Panc1 (cell line): Measurements from ENCODE around the gene CCDC154. TPM values are rescaled to one million over a fixed set of nuclear protein-coding genes. Genes with fewer than 3 reads are reported as not detected.

Experiments used
- ATAC-seq: fragments of 200-7000 bp; cut with Tn5 transposase; 2 replicates; pipeline ENCODE4 v1.9.1; 2020; ENCODE audit warnings: mild to moderate bottlenecking, moderate library complexity
- BruUV-seq: library from RNA; stranded (reverse); fragments of 400-500 nt; replicated peaks from 2 replicates; lab custom pipeline; 2021; lab: Mats Ljungman, UMichigan
- CTCF ChIA-PET: fragments of 300-600 bp; sonication (Branson Sonifier 250); formaldehyde crosslinking; loops from one replicate; lab custom pipeline; 2022; ENCODE audit warnings: antibody characterized with exemption; lab: Charles Lee
- POLR2A ChIA-PET: fragments of 300-600 bp; sonication (Branson Sonifier 250); formaldehyde crosslinking; loops from one replicate; lab custom pipeline; 2022; ENCODE audit warnings: antibody characterized with exemption; lab: Charles Lee
- DNase-seq: peaks from one replicate; pipeline ENCODE4 v3.0.0-alpha.2; 2010; ENCODE audit warnings: low read depth, low spot score
- H3K27ac ChIP-seq: 2 replicates; pipeline ENCODE4 v1.5.1; 2011; ENCODE audit warnings: mild to moderate bottlenecking, low read length, inconsistent platforms
- H3K27me3 ChIP-seq: fragments of 200-500 bp; sonication (Bioruptor generic); 2 replicates; pipeline ENCODE4 v1.6.0; 2014; ENCODE audit warnings: low read length, inconsistent platforms; ENCODE audit not compliant: control insufficient read depth, insufficient read depth
- H3K36me3 ChIP-seq: fragments of 200-500 bp; sonication (Bioruptor generic); 2 replicates; pipeline ENCODE4 v1.5.1; 2014; ENCODE audit warnings: inconsistent platforms, mild to moderate bottlenecking, low read length, moderate library complexity; ENCODE audit not compliant: control insufficient read depth, insufficient read depth
- H3K4me1 ChIP-seq: 2 replicates; pipeline ENCODE4 v1.5.1; 2011; ENCODE audit warnings: inconsistent platforms, mild to moderate bottlenecking, low read length, moderate library complexity; ENCODE audit not compliant: control insufficient read depth, insufficient read depth
- H3K4me3 ChIP-seq, 2 experiments: 2 replicates each; pipeline ENCODE4 v1.5.1; 2011 to 2012; ENCODE audit warnings: low read depth in 2 of 2, low read length in 2 of 2, mild to moderate bottlenecking in 2 of 2, inconsistent platforms in 1 of 2, moderate library complexity in 1 of 2
- H3K9me3 ChIP-seq: fragments of 200-500 bp; sonication (Bioruptor generic); 2 replicates; pipeline ENCODE4 v1.5.1; 2014; ENCODE audit warnings: low read depth, mild to moderate bottlenecking, inconsistent platforms, low read length, moderate library complexity; ENCODE audit not compliant: control insufficient read depth, insufficient read depth
- POLR2AphosphoS5 ChIP-seq: IDR thresholded peaks from 2 replicates; pipeline ENCODE4 v1.6.1; 2012; ENCODE audit warnings: mild to moderate bottlenecking, low read depth, low read length, moderate library complexity
- SIN3A ChIP-seq: IDR thresholded peaks from 2 replicates; pipeline ENCODE4 v1.6.1; 2012; ENCODE audit warnings: low read depth, mild to moderate bottlenecking, low read length, moderate library complexity, borderline replicate concordance; ENCODE audit not compliant: insufficient read depth
- TCF7L2 ChIP-seq: IDR thresholded peaks from 2 replicates; pipeline ENCODE4 v1.6.1; 2011; ENCODE audit warnings: mild to moderate bottlenecking, low read depth, low read length, inconsistent platforms
- in situ Hi-C: cut with HindIII; loops from 2 replicates; pipeline ENCODE4 v1.10.0; 2016; ENCODE audit warnings: low sequenced_read_pairs, low pct_unique_long_range_greater_than_20kb
- intact Hi-C: fragments of 100-400 bp; cut with micrococcal nuclease; formaldehyde crosslinking; loops from one replicate; pipeline ENCODE4 v1.10.0; 2022; ENCODE audit not compliant: unreplicated experiment
- total RNA-seq: library from RNA; stranded (reverse); gene quantifications from one replicate; pipeline ENCODE4 v1.2.1, GENCODE V29; 2021; ENCODE audit not compliant: unreplicated experiment
- TF ChIP-seq, protein P1 (sequence below), 2 experiments: IDR thresholded peaks; 2 replicates each; pipeline ENCODE4 v1.6.1; 2011 to 2012; ENCODE audit warnings: low read depth in 2 of 2, control low read depth in 1 of 2, low read length in 1 of 2, mild to moderate bottlenecking in 1 of 2, moderate library complexity in 1 of 2; ENCODE audit not compliant: insufficient read depth in 1 of 2
- TF ChIP-seq, protein P2 (sequence below): fragments of 450-650 bp; IDR thresholded peaks from 2 replicates; pipeline ENCODE4 v1.5.1; 2017; ENCODE audit warnings: mild to moderate bottlenecking

CCDC154 gene
- total RNA-seq, 1 experiment from 2014 or later: 2.0 TPM

DNA sequence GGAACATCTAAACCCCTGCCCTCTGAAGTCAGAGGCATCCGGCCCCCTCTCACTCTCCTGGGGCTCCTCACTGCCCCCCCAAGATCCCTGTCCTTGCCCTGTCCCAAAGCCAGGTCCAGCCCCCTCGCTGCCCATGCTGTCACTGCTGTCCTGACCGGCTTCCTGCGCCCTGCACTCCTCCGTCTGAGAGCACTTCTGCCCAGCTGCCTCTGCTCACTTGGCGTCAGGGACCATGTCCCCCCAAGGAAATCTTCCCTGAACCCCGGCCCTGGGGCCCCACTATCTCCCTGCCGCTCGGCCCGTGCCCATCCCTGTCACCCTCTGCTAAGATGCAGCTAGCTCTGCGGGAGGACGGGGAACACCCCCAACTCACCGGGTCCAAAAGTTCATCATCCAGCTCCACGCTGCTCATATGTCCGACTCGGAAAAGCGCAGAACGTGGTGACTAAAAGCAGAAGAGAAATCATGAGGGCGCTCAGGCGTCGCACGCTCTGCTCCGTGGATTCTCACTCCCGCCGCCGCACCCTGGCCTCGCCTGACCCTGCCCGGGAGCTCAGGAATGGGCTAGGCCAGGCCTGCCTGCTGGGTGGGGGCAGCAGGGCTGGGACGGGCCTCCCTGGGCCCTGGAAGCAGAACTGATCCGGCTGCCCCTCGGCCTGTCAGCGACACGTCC is 20.7 kb upstream of the CCDC154 start:
- H3K36me3 ChIP-seq: no peaks in the 10 kb centered on the region
- no peak overlapping the region for H3K27ac ChIP-seq
- no peak for TF ChIP-seq SIN3A
- TF ChIP-seq, protein P1, sequence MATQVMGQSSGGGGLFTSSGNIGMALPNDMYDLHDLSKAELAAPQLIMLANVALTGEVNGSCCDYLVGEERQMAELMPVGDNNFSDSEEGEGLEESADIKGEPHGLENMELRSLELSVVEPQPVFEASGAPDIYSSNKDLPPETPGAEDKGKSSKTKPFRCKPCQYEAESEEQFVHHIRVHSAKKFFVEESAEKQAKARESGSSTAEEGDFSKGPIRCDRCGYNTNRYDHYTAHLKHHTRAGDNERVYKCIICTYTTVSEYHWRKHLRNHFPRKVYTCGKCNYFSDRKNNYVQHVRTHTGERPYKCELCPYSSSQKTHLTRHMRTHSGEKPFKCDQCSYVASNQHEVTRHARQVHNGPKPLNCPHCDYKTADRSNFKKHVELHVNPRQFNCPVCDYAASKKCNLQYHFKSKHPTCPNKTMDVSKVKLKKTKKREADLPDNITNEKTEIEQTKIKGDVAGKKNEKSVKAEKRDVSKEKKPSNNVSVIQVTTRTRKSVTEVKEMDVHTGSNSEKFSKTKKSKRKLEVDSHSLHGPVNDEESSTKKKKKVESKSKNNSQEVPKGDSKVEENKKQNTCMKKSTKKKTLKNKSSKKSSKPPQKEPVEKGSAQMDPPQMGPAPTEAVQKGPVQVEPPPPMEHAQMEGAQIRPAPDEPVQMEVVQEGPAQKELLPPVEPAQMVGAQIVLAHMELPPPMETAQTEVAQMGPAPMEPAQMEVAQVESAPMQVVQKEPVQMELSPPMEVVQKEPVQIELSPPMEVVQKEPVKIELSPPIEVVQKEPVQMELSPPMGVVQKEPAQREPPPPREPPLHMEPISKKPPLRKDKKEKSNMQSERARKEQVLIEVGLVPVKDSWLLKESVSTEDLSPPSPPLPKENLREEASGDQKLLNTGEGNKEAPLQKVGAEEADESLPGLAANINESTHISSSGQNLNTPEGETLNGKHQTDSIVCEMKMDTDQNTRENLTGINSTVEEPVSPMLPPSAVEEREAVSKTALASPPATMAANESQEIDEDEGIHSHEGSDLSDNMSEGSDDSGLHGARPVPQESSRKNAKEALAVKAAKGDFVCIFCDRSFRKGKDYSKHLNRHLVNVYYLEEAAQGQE (IDR thresholded peaks at IDR 0.05; ENCODE audit: insufficient read depth in 1 of 2, low read depth in 2 of 2, low read length in 1 of 2): no peak
- no peak for TF ChIP-seq POLR2AphosphoS5
- no peak for TF ChIP-seq TCF7L2
- TF ChIP-seq, protein P2, sequence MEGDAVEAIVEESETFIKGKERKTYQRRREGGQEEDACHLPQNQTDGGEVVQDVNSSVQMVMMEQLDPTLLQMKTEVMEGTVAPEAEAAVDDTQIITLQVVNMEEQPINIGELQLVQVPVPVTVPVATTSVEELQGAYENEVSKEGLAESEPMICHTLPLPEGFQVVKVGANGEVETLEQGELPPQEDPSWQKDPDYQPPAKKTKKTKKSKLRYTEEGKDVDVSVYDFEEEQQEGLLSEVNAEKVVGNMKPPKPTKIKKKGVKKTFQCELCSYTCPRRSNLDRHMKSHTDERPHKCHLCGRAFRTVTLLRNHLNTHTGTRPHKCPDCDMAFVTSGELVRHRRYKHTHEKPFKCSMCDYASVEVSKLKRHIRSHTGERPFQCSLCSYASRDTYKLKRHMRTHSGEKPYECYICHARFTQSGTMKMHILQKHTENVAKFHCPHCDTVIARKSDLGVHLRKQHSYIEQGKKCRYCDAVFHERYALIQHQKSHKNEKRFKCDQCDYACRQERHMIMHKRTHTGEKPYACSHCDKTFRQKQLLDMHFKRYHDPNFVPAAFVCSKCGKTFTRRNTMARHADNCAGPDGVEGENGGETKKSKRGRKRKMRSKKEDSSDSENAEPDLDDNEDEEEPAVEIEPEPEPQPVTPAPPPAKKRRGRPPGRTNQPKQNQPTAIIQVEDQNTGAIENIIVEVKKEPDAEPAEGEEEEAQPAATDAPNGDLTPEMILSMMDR: no peak
- no peaks in the 10 kb centered on the region for H3K9me3 ChIP-seq
- in situ Hi-C loops: no loop called here
- ATAC-seq (no peak), DNase-seq (no peak)
- ChIA-PET POLR2A (no interaction called here), CTCF (no interaction called here)
- no peak overlapping the region for H3K4me3 ChIP-seq
- BruUV-seq: no TSS peak
- 0 out of 2 replicates have a peak, but pooled peaks cover 1% of the 10 kb centered on the region for H3K4me1 ChIP-seq
- no peaks in the 10 kb centered on the region for H3K27me3 ChIP-seq
- intact Hi-C loops: no loop called here

DNA sequence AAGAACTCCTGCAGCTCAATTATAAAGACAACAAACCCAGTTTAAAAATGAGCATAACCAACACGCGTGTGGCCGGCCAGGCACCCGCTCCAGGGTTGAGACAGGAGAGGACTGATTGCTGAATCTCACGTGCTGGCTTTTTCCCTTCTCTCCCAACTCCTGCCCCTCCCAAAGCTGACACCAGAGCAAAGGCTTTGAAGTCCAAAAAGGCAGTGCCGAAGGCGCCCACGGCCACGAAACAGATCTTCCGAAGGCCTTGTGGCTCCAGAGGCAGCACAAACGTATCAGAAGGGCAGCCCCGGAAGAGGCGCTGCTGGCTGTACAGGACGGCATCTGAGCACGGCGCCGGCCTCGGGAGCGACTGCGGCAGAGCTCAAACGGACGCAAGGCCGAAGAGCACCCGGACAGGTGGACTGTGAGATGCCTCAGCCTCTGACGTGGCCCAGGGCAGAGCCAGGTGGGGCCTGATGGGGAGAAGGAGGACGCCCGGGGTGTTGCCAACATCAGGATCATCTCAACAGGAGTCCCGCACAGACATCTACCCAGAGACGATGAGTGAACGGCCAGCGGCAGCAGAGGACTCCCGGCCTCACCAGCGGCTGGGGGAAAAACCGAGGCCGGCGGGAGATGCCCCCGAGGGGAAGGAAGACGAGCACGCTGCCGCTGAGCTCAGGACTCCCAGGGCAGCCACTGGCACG is 20.0 kb upstream of the CCDC154 start:
- ATAC-seq: no peak
- intact Hi-C loops (no loop called here), in situ Hi-C loops (no loop called here)
- no peaks in the 10 kb centered on the region for H3K9me3 ChIP-seq
- no peak overlapping the region for H3K4me3 ChIP-seq
- TF ChIP-seq, protein P2: no peak
- TF ChIP-seq SIN3A (no peak), POLR2AphosphoS5 (no peak), TCF7L2 (no peak)
- TF ChIP-seq, protein P1 (IDR thresholded peaks at IDR 0.05; ENCODE audit: insufficient read depth in 1 of 2, low read depth in 2 of 2, low read length in 1 of 2): no peak
- ChIA-PET POLR2A (no interaction called here), CTCF (no interaction called here)
- no peaks in the 10 kb centered on the region for H3K27me3 ChIP-seq
- H3K4me1 ChIP-seq: no peaks in the 10 kb centered on the region
- no peak for DNase-seq
- no TSS peak for BruUV-seq
- no peak overlapping the region for H3K27ac ChIP-seq
- no peaks in the 10 kb centered on the region for H3K36me3 ChIP-seq
